K562 (cell line): ENCODE results near the gene LST1. TPM values are rescaled to one million over a fixed set of nuclear protein-coding genes. Genes with fewer than 3 reads are reported as not detected.

Experiments
- ATAC-seq: fragments of 200-7000 bp; cut with Tn5 transposase; 3 replicates; pipeline ENCODE4 v1.9.1; 2020; ENCODE audit warnings: moderate library complexity
- BruUV-seq: library from RNA; stranded (reverse); fragments of 400-500 nt; replicated peaks from 2 replicates; lab custom pipeline; 2021; lab: Mats Ljungman, UMichigan
- CTCF ChIA-PET: fragments of 300-600 bp; formaldehyde crosslinking; extraction: SDS; loops from one replicate; lab custom pipeline; 2021; ENCODE audit warnings: low intra/inter-chr PET ratio; lab: Yijun Ruan, JAX
- POLR2A ChIA-PET: fragments of 300-600, 350-650 bp; sonication (Branson Sonifier 250); formaldehyde crosslinking; extraction: SDS; loops from one replicate; lab custom pipeline; 2021; ENCODE audit warnings: antibody characterized with exemption, inconsistent platforms; lab: Yijun Ruan, JAX
- DNase-seq, 4 experiments: peaks; one replicate each; pipeline versions ENCODE4 v3.0.0 to v3.0.0-alpha.2; 2011 to 2018; ENCODE audit warnings: low spot score in 3 of 4, mixed read lengths in 3 of 4; ENCODE audit errors: extremely low read depth in 1 of 4
- FAIRE-seq: peaks from 2 replicates; lab custom pipeline; 2011; peaks lifted over from hg19 to GRCh38; lab: Jason Lieb, UNC
- H2AFZ ChIP-seq: 2 replicates; pipeline ENCODE4 v1.6.0; 2011; ENCODE audit warnings: low read depth, low read length, control low read depth, inconsistent platforms
- H3K27ac ChIP-seq: fragments of 200-600 bp; 3 replicates; pipeline ENCODE4 v1.8.0; 2011; ENCODE audit warnings: low read depth, mild to moderate bottlenecking, control low read depth, inconsistent platforms, low read length, moderate library complexity, mixed read lengths; ENCODE audit errors: extremely low read depth
- H3K27me3 ChIP-seq, 2 experiments: fragments of 300-600 bp in 1 of 2; 2 replicates in 1 of 2; 3 replicates in 1 of 2; pipeline versions ENCODE4 v1.6.0 to v1.8.0; 2011; ENCODE audit warnings: inconsistent platforms in 2 of 2, low read length in 2 of 2, mild to moderate bottlenecking in 1 of 2, mixed read lengths in 1 of 2, moderate library complexity in 1 of 2; ENCODE audit not compliant: control insufficient read depth in 2 of 2, insufficient read depth in 2 of 2
- H3K36me3 ChIP-seq: fragments of 300-600 bp; 3 replicates; pipeline ENCODE4 v1.8.0; 2011; ENCODE audit warnings: mild to moderate bottlenecking, low read length, inconsistent platforms; ENCODE audit not compliant: control insufficient read depth, insufficient read depth
- H3K4me1 ChIP-seq, 2 experiments: fragments of 200-600 bp in 1 of 2; replicated peaks in 1 of 2; 2 replicates in 1 of 2; 3 replicates in 1 of 2; pipeline versions ENCODE4 v1.5.1 to v1.8.0; 2011; ENCODE audit warnings: inconsistent platforms in 2 of 2, low read length in 2 of 2, mild to moderate bottlenecking in 1 of 2, mixed read lengths in 1 of 2, moderate library complexity in 1 of 2; ENCODE audit not compliant: control insufficient read depth in 2 of 2, insufficient read depth in 2 of 2
- H3K4me2 ChIP-seq: 2 replicates; pipeline ENCODE4 v1.6.1; 2011; ENCODE audit warnings: low read length, control low read depth, inconsistent platforms, mixed read lengths; ENCODE audit not compliant: insufficient read depth
- H3K4me3 ChIP-seq: fragments of 200-600 bp; sonication (generic), shearing (Covaris generic); 2 replicates; pipeline ENCODE4 v1.5.1; 2016; ENCODE audit warnings: control low read depth, inconsistent platforms
- H3K79me2 ChIP-seq: fragments of 200-600 bp; 3 replicates; pipeline ENCODE4 v1.8.0; 2011; ENCODE audit warnings: low read length, inconsistent platforms; ENCODE audit not compliant: control insufficient read depth, insufficient read depth
- H3K9ac ChIP-seq, 2 experiments: 2 replicates each; pipeline versions ENCODE4 v1.6.0 to v1.6.1; 2011; ENCODE audit warnings: low read depth in 2 of 2, low read length in 2 of 2, control low read depth in 1 of 2, inconsistent platforms in 1 of 2, mild to moderate bottlenecking in 1 of 2, mixed read lengths in 1 of 2; ENCODE audit not compliant: insufficient read depth in 1 of 2
- H3K9me1 ChIP-seq: one replicate; pipeline ENCODE4 v1.6.0; 2011; ENCODE audit warnings: inconsistent platforms, mild to moderate bottlenecking, low read length, moderate library complexity; ENCODE audit not compliant: control insufficient read depth, insufficient read depth
- H3K9me3 ChIP-seq: replicated peaks from 2 replicates; pipeline ENCODE4 v1.5.1; 2011; ENCODE audit warnings: low read depth, low read length, inconsistent platforms; ENCODE audit not compliant: control insufficient read depth, insufficient read depth
- H4K20me1 ChIP-seq: replicated peaks from 2 replicates; pipeline ENCODE4 v1.6.1; 2011; ENCODE audit warnings: low read length, inconsistent platforms, mixed read lengths; ENCODE audit not compliant: control insufficient read depth, insufficient read depth
- ARHGAP35 ChIP-seq: fragments of 450-650 bp; IDR thresholded peaks from 2 replicates; pipeline ENCODE4 v1.6.1; 2018; ENCODE audit not compliant: partially characterized antibody
- EGR1 ChIP-seq: fragments of 450-650 bp; conservative IDR thresholded peaks from 2 replicates; pipeline ENCODE4 v1.6.1; 2017; ENCODE audit warnings: mild to moderate bottlenecking
- ELF2 ChIP-seq: fragments of 250-450 bp; sonication (Bioruptor Pico); IDR thresholded peaks from 2 replicates; pipeline ENCODE4 v1.5.0; 2021; ENCODE audit warnings: mild to moderate bottlenecking
- FIP1L1 ChIP-seq: fragments of 200-400 bp; formaldehyde crosslinking; IDR thresholded peaks from 2 replicates; pipeline ENCODE4 v1.6.1; 2018; ENCODE audit warnings: mild to moderate bottlenecking, low read depth, low read length; ENCODE audit not compliant: poor library complexity, severe bottlenecking
- GMEB1 ChIP-seq: fragments of 250-450 bp; sonication (Bioruptor Pico); IDR thresholded peaks from 2 replicates; pipeline ENCODE4 v1.4.0; 2020; ENCODE audit warnings: mild to moderate bottlenecking
- HDGF ChIP-seq: fragments of 450-650 bp; IDR thresholded peaks from 2 replicates; pipeline ENCODE4 v1.6.1; 2016
- NFIX ChIP-seq: fragments of 250-450 bp; sonication (Bioruptor Pico); IDR thresholded peaks from 2 replicates; pipeline ENCODE4 v1.4.0; 2020; ENCODE audit warnings: low read depth, mild to moderate bottlenecking, moderate library complexity
- SMARCC2 ChIP-seq: fragments of 450-650 bp; IDR thresholded peaks from 2 replicates; pipeline ENCODE4 v1.6.1; 2017; ENCODE audit warnings: antibody characterized with exemption, moderate library complexity, mild to moderate bottlenecking, low read depth
- UBTF ChIP-seq, 2 experiments: IDR thresholded peaks; 2 replicates each; pipeline ENCODE4 v1.6.1; 2012; ENCODE audit warnings: improper control_type of control experiment in 2 of 2, low read depth in 2 of 2, low read length in 2 of 2, borderline replicate concordance in 1 of 2
- ZNF347 ChIP-seq: fragments of 450-650 bp; formaldehyde crosslinking; IDR thresholded peaks from 2 replicates; pipeline ENCODE4 v1.4.0; 2020; ENCODE audit warnings: low read depth, mild to moderate bottlenecking, moderate library complexity
- ZNF518B ChIP-seq: fragments of 250-450 bp; sonication (Bioruptor Pico); IDR thresholded peaks from 2 replicates; pipeline ENCODE4 v1.5.0; 2021; ENCODE audit warnings: mild to moderate bottlenecking, moderate library complexity
- ZNF696 ChIP-seq: fragments of 250-450 bp; sonication (Bioruptor Pico); conservative IDR thresholded peaks from 2 replicates; pipeline ENCODE4 v1.4.0; 2020; ENCODE audit warnings: mild to moderate bottlenecking, moderate library complexity
- WGBS: fragments of 100-300 bp; shearing (Covaris generic); methylation state at CpG from one replicate; pipeline ENCODE4 v1.1.6; 2016; ENCODE audit warnings: low coverage, mixed read lengths; ENCODE audit not compliant: insufficient coverage; ENCODE audit errors: missing lambda C conversion rate; 5-methylcytosine and 5-hydroxymethylcytosine counted together
- in situ Hi-C: fragments of 300-500 bp; cut with MboI; formaldehyde crosslinking; loops from 4 replicates; pipeline ENCODE4 v1.15.0; 2018; ENCODE audit warnings: inconsistent platforms, mixed read lengths
- intact Hi-C: fragments of 100-400 bp; cut with micrococcal nuclease; formaldehyde crosslinking; loops from 2 replicates; pipeline ENCODE4 v1.14.2; 2022
- polyA plus RNA-seq, 8 experiments: library from polyadenylated mRNA; depleted of rRNA in 4 of 8; stranded (reverse) in 5 of 8; unstranded in 3 of 8; fragments of >200 nt; fragmentation: Nextera tagmentation in 2 of 8; fragmentation: Illumina TruSeq in 1 of 8; extraction: Ambion mirVana in 2 of 8; extraction: Trizol in 1 of 8; gene quantifications; 2 replicates each; pipeline versions ENCODE4 v1.2.1 to v1.2.3, GENCODE V29; 2011 to 2014; ENCODE audit warnings: inconsistent platforms in 1 of 8, missing spikeins in 1 of 8
- total RNA-seq, 7 experiments: library from RNA; depleted of rRNA in 6 of 7; stranded (reverse); fragments of >200 nt in 6 of 7; fragmentation: Illumina TruSeq in 2 of 7; extraction: Trizol in 2 of 7; gene quantifications; 2 replicates each; pipeline versions ENCODE4 v1.2.1 to v1.2.3, GENCODE V29; 2011 to 2021; ENCODE audit warnings: low replicate concordance in 1 of 7

Gene LST1
- total and polyA plus RNA-seq, 9 of the 15 experiments (the other 6 are each of a cell fraction or from before 2014, with no cell fraction given), result 0.82 to 7.8 (median 1.7) TPM

GRCh38 chr6:31572041-31572911 is 13.8 kb upstream of the LST1 start, which contains the start of gene LTA:
TSS of gene LTA (plus strand) at chr6:31572289. CDS start at chr6:31572743, 454 bp downstream.
- FAIRE-seq, result no peak
- H3K9me1 ChIP-seq, result no peaks in the 10 kb centered on the region
- H3K4me2 ChIP-seq, result no peak within 1 kb of the TSS
- H3K27me3 ChIP-seq, result no peaks in the 10 kb centered on the region
- no peaks in the 10 kb centered on the region for H4K20me1 ChIP-seq
- H3K4me1 ChIP-seq, result peaks cover 0 to 24% of the 10 kb centered on the region in 2 experiments; a peak in 2 of 5 replicates
- peak within 1 kb of the TSS in 1 of 2 experiments; percentile 40; a peak in 2 of 4 replicates for H3K9ac ChIP-seq
- no TSS peak for BruUV-seq
- intact Hi-C loops, result no loop called here
- no peak within 1 kb of the TSS for H3K4me3 ChIP-seq
- H3K9me3 ChIP-seq, result no peaks in the 10 kb centered on the region
- in situ Hi-C loops, result no loop called here
- H3K27ac ChIP-seq, result no peak within 1 kb of the TSS
- no peaks in the 10 kb centered on the region for H3K79me2 ChIP-seq
- no peak within 1 kb of the TSS for H2AFZ ChIP-seq
- CTCF ChIA-PET, result no interaction called here
- ATAC-seq, result peak; percentile 13; the same call in 1 of the 3 replicates
- TF ChIP-seq EGR1 (no peak), ELF2 (CRISPR knock-in tag) (no peak), ARHGAP35 (no peak), UBTF (IDR thresholded peaks at IDR 0.05; ENCODE audit: borderline replicate concordance in 1 of 2, low read depth in 2 of 2, low read length in 2 of 2) (no peak), ZNF696 (CRISPR knock-in tag) (no peak), HDGF (no peak), ZNF347 (CRISPR knock-in tag) (no peak), FIP1L1 (no peak), NFIX (CRISPR knock-in tag) (no peak), ZNF518B (CRISPR knock-in tag) (no peak), SMARCC2 (no peak), GMEB1 (CRISPR knock-in tag) (no peak)
- TF ChIP-seq, all 486 proteins: peak for 0
- H3K36me3 ChIP-seq, result no peaks in the 10 kb centered on the region
- POLR2A ChIA-PET, result interaction anchor here (1.1 to 2.0 kb wide), 2 partner anchors 9 to 14 kb away, joined by 4 to 8 read pairs; partner anchors contain the start of gene LST1
- WGBS, result 41% methylated on average over 26 of the region's 27 CpGs
- DNase-seq, result no peak
